ENCODE measurements around the gene CAPN9.

DNA sequence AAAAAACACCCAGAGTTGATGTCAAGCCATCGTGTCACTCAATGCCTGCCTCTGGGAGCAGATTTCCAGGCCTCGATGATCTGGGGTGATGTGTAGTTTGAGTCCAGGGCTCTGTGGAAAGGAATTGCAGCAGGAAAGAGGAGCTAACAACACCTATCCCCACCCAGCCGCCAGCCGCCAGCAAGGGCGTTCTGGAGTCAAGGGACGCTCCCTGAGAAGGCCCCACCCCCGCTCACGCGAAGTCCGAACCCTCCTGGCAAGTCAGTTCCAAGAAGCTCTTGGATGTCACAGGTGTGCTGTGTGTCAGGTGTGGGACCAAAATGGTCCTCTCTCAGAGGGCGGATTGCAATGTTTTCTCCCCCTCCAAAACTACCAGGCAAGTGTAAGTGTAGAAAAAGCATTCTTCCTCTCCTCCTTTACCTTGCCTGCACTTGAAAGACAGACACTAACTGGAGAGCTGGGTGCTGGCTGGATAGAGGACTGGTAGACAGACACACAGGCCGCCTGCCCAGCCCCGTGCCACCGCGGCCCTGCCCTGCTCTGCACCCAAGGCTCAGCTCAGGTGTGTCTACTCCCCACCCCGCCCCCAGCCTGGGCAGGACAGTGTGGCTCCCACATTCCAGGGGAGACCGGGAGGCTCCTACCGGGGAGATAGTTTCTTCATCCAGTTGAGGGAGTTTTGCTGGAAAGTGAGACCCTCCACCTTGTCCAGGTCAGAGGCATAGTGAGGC is 41.7 kb upstream of the CAPN9 start:
- TF ChIP-seq, protein P1, sequence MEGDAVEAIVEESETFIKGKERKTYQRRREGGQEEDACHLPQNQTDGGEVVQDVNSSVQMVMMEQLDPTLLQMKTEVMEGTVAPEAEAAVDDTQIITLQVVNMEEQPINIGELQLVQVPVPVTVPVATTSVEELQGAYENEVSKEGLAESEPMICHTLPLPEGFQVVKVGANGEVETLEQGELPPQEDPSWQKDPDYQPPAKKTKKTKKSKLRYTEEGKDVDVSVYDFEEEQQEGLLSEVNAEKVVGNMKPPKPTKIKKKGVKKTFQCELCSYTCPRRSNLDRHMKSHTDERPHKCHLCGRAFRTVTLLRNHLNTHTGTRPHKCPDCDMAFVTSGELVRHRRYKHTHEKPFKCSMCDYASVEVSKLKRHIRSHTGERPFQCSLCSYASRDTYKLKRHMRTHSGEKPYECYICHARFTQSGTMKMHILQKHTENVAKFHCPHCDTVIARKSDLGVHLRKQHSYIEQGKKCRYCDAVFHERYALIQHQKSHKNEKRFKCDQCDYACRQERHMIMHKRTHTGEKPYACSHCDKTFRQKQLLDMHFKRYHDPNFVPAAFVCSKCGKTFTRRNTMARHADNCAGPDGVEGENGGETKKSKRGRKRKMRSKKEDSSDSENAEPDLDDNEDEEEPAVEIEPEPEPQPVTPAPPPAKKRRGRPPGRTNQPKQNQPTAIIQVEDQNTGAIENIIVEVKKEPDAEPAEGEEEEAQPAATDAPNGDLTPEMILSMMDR (IDR thresholded peaks at IDR 0.05; ENCODE audit: low read depth, low read length), result no peak
- no peak for TF ChIP-seq EZH2phosphoT487 (IDR thresholded peaks at IDR 0.05; ENCODE audit: low read depth)
